ENCODE results near the gene RDH5.

DNA sequence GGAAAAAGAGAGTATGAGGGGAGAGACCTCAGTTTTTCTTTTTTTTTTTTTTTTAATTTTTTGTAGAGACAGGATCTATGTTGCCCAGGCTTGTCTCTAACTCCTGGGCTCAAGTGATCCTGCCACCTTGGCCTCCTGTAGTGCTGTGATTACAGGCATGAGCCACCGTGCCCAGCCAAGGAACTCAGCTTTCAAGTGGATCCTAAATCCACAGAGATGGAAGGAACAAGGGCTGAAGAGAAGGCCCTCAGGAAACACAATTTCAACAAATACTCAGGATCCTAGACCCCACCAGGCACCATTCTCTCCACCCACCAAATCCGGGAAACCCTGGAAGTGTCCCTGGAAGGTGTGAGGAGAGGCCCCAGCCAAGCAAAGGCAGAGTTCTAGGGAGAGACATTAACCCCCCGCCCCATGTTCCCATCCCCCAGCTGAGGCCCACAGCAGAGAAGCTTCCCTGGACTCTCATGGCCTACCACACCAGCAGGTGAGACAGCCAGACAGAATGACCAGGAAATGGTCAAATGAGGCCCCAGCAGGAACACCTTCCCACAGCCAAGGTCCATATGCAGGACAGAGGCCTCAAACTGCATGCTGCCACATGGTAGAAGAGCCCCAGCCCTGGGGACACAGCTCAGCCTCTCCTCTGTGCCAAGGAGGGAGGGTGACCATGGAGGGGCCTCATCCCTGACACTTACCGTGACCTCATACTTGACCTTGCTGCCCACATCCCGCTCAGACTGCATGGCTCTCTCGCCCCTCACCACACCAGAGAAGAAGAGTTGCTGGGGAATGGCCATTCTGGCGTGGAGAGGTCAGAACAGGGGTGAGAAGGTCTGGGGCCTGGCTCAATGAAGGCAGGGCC, 26.6 kb upstream of the RDH5 start:
- TF ChIP-seq, protein P1, sequence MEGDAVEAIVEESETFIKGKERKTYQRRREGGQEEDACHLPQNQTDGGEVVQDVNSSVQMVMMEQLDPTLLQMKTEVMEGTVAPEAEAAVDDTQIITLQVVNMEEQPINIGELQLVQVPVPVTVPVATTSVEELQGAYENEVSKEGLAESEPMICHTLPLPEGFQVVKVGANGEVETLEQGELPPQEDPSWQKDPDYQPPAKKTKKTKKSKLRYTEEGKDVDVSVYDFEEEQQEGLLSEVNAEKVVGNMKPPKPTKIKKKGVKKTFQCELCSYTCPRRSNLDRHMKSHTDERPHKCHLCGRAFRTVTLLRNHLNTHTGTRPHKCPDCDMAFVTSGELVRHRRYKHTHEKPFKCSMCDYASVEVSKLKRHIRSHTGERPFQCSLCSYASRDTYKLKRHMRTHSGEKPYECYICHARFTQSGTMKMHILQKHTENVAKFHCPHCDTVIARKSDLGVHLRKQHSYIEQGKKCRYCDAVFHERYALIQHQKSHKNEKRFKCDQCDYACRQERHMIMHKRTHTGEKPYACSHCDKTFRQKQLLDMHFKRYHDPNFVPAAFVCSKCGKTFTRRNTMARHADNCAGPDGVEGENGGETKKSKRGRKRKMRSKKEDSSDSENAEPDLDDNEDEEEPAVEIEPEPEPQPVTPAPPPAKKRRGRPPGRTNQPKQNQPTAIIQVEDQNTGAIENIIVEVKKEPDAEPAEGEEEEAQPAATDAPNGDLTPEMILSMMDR (IDR thresholded peaks at IDR 0.05) = no peak
- no peak for TF ChIP-seq POLR2A (IDR thresholded peaks at IDR 0.05)
